NCI-H510A treated with DMSO at 0.1 percent for 48 hours (cell line): ENCODE measurements around the gene RAX2.

Source experiments
- DNase-seq: peaks from one replicate; lab custom pipeline; 2025; lab: John Stamatoyannopoulos, UW

RAX2 gene

DNA sequence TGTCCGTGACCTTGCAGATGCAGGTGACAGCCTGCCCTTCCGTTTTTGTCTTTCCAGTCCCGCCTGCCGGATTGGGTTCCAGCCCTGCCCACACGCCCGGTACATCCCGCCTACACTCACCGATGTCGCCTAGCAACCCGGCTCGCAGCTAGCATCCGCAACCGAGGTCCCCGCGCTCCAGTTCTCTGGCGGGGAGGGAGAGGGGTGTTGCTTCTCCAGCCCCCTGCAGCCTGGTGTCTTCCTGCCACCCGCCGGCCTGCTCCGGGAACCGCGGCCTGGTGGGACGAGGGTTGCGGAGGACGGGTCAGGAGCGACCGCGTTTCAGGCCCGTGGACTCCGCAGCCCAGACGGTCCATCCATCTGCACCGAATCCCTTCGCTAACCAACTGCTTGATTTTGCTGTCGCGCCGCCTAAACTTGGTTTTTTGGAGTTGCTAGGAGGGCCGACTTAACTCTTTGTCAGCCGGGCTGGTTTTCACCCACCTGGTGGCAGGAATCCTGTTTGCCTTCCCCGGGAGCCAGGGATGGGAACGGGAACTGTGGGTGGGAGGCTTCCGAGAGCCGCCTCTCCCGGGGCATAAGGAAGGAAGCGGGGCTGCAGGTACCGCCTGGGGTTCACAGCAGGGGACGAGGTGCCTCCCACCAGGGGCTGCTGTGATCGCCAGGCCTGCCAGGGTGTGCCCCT, 29.5 kb upstream of the RAX2 start:
- DNase-seq = peak; percentile 63

DNA sequence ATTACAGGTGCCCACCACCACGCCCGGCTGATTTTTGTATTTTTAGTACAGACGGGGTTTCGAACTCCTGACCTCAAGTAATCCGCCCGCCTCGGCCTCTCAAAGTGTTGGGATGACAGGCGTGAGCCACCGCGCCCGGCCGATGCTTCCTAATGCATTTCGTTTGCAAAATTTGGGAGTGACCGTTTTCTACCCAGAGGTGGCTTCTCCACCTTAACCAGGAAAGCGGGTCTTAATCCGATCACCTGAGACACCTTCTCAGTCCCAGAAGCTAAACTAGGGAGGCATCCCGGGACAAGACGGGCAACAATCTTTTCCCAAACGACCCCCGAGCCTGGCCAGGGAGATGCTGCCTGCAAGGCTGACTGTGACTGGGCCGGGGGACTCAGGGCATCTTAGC, 29.0 kb upstream of the RAX2 start:
- no peak for DNase-seq

DNA sequence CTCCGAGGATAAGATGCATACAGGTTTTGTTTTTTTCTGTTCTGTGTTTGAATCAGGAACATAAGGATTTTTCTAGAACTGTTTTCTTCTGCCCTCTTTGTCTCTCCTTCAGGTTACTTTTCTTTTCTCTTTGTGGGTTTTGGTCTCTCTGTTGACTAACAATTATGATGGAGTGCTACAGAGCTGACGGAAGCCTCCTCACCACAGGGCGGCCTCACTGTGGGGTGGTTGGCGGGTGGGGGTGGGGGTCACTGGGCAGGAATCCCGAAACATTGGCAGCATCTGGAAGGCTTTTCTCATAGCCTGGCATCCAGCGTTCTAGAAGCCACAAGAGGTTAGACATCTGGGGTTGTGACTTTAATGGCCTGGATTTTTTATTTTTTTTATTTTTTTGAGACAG, 26.1 kb upstream of the RAX2 start:
- DNase-seq = no peak

DNA sequence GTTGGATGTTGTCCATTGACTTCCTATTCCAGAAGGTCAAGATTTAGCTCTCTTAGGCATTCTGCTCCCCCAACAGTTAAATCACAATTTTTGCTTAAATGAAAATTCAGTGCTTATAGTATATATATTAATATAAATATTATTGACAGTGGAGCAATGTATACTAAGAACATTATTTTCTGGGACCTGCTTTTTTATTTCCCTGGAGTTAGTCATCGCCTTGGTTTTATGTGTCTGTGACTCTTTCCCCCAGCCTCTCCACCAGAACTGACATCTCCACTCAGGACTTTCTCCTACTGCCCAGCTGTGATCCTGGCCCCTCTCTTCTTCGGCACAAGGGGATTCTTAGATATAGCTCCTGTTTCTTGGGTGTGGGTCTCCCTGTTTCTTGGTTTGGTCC, 24.3 kb upstream of the RAX2 start:
- no peak for DNase-seq

DNA sequence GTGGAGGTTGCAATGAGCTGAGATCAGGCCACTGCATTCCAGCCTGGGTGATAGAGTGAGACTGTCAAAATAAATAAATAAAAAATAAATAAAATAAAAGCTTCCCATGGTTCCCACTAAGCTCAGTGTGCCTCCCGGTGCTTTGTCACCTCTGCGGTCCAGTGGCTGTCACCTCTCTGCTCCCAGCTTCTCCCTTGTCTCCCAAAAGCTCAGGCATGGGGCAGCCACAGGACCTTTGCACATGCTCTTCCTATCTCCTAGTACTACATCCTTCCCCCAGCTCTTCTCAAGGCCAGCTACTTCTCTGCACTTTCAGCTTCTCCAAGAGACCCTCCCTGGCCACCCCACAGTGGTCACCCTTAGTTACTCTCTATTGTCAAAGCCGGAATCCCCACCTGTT, 21.8 kb upstream of the RAX2 start:
- no peak for DNase-seq

DNA sequence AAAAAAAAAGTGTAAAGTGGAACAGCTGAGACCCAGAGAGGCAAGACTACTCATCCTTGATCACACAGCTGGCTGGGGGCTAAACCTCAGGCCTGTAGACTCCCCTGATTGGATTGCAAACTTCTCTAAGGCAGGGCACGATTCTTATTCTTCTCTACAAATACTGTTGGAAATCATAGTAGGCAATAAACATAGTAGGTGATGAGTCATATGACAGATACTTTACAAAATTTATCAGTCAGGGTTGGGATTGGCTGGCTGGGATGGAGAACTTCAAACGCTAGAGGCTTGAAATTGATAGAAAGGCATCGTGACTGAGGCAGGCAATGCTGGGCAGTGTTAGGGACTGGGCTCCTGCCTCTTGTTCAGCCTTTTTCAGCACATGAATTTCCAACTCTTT, 20.1 kb upstream of the RAX2 start:
- DNase-seq = no peak

DNA sequence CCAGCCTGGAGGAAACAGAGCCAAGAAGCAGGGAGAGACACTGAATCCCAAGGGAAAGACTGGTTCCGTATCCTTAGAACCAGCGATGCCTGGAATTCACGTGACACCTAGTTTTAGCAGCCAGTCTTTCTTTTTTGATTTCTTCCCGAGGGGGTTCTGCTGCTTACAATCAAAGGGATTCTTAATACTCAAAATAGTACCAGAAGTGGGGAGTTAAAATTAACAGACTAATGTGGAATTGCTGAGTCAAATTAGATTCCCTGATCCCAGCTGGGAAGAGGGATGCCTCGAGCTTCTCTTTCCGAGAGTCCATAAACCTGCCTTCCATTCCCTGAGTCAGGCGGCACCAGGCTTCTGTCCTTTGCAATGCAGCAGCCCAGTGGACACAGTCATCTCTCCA, 18.9 kb upstream of the RAX2 start:
- no peak for DNase-seq

DNA sequence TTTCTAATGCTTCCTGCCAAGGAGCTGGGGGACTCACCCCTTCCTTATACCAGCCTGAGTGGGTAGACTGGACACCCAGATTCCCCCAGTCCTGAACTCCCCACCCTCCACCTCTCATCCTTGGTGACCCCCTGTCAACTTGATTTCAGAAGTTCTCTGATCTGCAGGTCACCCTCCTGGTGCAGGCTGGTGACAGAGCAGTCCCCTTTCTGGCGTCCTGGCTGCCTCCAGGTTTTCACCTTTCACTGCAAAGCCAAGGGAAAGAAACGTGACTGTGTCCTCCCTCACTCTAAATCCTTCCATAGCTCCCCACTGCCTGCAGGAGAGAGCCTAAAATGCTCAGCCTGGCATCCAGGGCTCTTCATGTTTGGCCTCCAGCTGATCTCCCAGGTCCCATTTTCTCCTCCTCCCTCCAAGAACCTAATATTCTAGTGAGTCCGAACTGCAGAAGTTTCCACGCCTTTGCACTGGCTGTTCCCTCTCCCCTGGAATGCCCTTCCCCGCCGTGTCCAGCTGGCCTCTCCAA, 18.2 kb upstream of the RAX2 start:
- DNase-seq = no peak

DNA sequence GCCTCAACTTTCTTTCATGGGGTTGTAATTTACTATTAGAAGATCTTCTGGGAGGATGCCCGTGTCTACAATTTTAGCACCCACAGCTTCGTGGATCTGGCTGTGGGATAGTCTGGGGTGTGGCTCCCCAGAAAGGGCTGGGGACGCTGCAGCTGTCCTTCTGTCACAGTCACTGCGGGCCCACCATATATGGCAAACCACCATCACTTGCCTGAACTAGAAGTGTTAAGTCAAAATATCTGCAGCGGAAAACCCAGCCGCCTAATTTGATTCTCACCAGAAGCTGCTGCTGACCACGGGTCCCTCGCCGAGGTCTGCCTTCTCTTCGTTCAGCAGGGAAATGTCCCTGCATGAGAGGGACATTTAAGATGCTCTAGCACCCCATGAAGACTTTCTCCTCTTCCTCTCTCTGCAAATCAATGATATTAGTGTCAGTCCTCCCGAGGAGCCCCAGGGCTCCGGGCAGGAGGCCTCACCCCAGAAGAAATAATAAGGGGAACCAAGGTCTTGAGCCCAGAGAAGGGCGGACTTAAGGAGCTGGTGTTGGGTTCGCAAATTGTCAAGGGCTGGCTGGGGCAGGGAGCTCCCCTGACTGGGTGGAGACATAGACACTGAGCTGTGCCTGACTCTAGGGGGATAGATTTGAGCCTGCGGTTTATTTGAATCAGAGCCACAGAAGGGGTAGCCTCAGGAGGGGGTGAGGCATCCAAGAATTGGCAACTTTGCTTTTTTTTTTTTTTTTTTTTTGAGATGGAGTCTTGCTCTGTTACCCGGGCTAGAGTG, 17.2 kb upstream of the RAX2 start:
- DNase-seq = no peak

DNA sequence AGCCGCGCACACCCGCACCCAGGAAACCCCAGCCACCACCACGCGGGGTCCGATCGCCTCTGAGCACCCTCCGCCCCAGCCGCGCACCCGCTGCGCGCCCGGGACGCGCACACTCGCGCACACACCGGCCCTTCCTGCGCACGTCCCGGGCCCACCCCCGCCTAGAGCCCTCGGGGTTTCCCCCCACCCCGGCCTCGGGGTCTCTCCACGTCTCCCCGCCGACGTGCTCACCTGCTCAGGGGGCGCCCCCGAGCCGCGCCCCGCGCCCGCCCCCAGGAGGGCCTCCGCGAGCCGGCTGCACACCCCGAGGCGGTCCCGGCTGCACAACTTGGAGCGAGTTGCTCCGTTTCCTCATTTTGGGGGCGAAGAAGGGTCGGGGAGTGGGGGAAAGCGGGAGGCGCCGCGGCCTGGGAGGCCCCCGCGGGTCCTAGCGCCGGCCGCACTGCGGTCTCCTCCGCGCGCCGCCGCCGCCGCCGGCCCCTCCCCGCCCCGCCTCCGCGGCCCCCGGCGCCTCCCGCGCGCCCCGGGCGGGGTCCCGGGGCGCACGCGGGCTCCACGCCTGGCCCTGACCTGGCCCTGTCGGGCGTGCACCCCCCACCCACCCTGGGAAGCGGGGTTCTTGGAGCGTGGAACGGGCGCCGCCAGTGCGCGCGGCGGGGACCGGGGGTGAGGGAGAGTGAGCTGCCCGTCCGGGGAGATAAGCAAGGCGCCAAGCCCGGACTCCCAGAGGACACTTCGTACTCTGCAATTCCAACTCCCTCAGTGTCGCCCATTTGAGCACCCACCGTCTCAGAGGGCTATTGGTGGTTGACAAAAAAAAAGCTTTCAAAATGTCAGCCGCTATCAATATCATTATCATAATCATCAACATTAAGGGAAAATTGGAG, 14.2 kb upstream of the RAX2 start, which contains the start of gene MATK:
MATK (minus strand) TSS at position 444 of the 887 bp plus-strand sequence. CDS start 1,246 bp downstream, outside the sequence.
- DNase-seq = no peak

DNA sequence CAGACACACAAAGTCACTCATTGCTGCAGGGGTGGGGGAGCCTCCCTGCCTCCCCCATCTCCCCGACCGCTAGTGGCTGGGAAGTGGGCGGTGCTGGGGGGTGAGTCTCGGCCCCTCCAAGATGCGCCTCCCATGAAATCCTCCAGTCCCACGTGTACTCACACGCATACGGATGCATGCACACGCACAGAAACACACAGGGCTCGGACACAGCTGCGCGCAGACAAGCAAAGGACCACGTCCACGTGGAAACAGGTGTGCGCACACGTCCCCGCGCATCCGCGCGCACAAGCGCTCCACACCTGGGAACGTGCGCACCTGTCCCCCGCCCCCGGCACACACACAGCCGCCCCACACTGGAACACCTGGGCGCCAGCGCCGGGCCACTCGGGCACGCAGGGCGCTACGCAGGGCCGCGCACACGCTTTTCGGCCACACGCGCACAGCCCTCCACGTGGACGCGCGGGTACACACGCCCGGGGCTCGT, 13.5 kb upstream of the RAX2 start:
- DNase-seq = no peak

DNA sequence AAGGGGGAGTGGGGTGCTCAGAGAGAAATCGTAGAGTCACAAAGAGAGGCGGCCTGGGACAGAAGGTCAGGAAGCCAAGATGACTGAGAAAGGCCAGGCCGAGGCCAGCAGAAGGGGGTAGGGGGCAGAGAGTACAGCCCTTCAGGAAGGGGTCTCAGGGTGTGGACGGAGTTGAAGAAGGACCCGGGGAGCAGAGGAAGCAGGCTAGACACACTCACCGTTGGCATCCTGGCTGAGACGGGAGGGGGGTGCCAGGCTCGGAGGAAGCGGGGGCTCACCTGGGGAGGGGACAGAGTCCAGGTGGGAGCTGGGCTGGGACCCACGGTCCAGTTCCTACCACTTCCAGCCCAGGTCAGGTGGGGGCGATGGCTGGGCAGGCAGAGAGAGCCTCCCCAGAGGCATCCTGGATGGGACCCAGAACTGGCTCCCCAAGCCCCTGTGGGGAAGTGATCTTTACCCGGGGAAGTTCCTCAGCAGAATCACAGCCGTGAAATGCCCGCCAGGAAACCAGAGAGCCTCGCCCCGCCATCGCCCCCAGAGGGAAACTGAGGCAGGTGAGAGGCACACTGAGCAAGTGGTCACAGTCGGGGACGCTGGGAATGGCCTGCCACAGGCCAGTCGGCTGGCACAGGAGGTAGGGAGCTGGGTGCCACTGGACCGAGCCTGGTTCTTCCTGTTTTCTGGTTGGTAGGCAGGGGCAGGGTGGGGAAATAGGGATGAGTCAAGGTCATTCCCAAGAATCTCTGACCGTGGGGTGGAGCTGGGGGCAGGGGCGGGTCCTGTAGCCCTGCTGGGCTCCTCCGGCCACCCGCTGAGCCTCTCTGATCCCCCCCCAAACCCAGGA, 12.8 kb upstream of the RAX2 start:
- DNase-seq = no peak

DNA sequence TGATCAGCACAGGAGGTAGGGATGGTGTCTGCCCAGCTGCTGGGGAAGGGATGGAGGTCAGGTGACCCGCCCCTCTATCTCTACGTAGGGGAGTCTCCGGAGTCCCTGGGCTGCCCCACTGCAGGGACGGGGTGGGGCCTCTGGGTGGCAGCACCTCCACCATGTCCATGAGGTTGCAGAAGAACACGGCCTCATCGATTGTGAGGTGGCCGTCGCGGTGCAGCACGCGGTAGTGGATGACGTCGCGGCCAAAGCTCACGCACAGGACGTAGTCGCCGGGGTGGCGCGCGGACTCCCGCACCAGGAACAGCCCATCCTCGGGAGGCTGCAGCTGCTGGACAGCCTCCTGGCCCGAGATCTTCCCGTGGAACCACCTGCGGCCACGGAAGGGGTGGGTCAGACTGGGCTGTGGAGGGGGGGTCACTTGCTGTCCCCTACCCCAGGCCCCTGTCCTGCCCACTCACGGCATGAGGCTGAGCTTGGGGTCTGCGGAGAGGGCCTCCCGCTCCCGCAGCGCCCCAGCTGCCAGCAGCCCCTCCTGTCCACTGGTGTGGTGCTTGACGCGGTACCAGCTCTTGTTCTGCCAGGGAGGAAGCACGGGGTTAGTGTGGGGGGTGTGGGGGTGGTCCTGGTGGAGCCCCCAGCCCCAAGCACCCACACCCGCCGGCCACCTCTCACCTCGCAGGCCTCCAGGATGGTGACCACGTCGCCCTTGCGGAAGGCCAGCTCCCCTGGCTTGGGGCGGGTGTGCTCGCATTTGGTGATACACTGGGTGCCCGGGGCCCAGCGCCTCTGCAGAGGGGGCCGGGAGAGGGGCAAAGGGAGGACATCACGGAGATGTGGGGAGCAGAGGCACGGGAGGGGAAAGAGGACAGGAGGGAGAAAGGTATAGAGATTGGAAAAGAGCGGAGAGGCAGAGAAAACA, 11.9 kb upstream of the RAX2 start:
- DNase-seq = no peak

DNA sequence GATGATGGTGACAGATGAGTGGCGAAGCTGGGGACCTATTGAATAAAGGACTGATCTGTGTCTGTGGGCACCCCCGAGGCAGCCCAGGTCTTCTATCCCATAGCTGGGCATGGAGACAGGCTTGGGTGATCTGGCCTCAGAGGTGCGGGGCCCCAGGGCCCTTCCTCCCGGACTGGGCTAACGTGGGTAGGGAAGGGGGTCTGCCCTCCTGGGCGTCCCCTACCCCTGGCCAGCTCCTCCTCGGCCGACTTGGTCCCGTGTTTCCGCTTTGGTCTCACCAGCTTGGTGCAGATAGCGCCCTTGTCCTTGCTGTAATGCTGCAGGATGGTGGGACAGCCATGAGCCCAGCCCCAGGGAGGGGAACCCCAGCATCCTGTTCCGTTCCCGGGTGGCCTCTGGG, 10.9 kb upstream of the RAX2 start:
- no peak for DNase-seq

DNA sequence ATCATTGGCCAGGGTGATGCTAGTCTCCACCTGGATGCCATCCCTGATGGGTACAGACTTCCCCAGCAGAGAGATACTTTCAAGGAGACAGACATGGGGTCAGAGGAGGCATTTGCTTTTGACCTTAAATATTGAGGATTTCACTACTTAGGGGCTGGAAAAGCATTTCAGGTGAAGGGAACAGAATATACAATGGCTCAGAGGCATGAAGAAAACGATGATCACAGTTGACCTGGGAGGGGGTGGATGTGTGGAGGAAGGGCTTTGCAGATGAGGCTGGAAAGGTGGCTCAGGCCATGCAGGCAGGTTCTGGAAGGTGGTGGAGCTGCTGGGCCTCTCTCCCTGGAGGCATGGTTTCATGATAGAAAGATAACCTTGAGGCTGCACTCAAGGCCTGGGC, 10.3 kb upstream of the RAX2 start:
- no peak for DNase-seq

DNA sequence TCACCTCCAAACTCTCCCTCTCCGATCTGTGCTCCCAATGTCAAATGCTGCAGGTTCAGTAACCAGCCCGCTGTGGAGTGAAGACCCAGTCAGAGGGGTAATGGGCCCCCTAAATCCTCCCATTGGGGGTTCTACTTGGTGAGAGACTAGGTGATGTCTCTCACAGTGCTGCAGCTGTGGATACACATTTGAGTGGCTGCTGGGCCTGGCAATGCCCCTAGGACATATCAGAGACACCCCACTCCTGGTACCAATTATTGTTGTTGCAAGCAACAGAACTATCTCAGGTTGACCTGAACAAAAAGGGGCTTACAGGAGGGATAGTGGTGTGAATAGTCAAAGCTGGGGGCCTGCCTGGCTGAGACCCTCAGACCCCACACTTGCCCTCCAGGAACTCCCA, 9.6 kb upstream of the RAX2 start:
- DNase-seq = no peak

DNA sequence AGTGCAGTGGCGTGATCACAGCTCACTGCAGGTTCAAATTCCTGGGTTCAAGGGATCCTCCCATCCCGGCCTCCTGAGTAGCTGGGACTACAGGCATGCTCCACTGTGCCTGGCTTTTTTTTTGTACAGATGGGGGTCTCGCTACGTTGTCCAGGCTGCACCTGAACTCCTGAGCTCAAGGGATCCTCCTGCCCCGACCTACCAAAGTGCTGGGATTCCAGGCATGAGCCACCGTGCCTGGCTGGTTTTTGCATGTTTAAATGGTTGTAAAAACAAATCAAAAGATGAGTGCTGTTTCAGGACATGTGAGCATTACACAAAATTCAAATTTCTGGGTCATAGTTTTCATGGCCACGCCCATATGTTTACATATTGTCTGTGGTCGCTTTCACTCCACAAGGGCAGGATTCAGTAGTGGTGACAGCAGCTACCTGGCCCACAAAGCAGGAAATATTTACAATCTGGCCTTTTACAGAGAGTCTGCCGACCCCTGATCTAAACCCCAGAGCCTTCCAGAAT, 8.8 kb upstream of the RAX2 start:
- no peak for DNase-seq

DNA sequence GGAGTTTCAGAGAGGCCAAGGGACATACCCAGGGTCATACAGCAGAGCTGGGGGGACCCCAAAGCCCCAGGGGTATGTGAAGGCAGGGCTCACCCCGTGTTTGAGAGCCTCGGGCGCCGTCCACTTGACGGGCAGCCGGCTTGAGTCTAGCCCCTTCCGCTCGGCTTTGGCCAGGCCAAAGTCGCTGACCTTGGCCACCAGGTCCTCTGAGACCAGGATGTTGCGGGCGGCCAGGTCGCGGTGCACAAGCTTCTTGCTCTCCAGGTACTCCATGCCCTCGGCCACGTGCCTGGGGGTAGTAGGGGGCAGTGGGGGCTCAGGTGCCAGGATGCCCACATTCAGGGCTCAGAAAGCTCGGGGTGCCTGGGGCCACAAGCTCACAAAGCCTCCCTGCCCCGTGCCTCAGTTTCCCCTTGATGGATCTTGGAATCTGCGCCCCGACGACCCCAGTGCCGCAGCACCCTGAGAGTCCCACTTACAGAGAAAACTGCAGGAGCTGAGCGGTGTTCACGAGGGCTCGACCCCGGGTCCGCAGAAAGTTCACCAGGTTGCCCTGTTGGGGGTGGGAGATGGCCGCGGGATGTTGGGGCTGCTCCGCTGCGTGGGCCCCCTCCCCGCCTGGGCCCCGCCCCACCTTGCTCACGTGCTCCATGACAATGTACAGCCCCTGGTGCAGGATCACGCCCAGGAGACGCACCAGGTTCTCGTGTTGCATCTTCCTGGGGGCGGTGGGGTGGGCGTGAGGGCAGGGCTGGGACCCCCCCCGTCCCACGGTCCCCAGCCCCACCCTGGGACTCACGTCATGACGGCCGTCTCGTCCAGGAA, 7.1 kb upstream of the RAX2 start:
- DNase-seq = no peak
